IMR-90 (cell line): ENCODE measurements around the gene ABCA10. TPM values are rescaled to one million over a fixed set of nuclear protein-coding genes. Genes with fewer than 3 reads are reported as not detected.

Experiments used
- ATAC-seq: fragments of 200-7000 bp; cut with Tn5 transposase; 2 replicates; pipeline ENCODE4 v1.9.1; 2020; ENCODE audit warnings: low read depth, mild to moderate bottlenecking, moderate library complexity
- BruUV-seq: library from RNA; stranded (reverse); fragments of 400-500 nt; replicated peaks from 2 replicates; lab custom pipeline; 2021; lab: Mats Ljungman, UMichigan
- CTCF ChIA-PET: fragments of 300-600 bp; formaldehyde crosslinking; extraction: SDS; loops from one replicate; lab custom pipeline; 2021; ENCODE audit warnings: antibody characterized with exemption; lab: Yijun Ruan, JAX
- POLR2A ChIA-PET: fragments of 300-600 bp; sonication (Branson Sonifier 250); formaldehyde crosslinking; loops from one replicate; lab custom pipeline; 2022; ENCODE audit warnings: antibody characterized with exemption; ENCODE audit not compliant: unreplicated experiment; lab: Charles Lee
- DNase-seq: peaks from one replicate; pipeline ENCODE4 v3.0.0; 2013
- H2AFZ ChIP-seq: replicated peaks from 2 replicates; pipeline ENCODE3; 2013; ENCODE audit warnings: low read length, mild to moderate bottlenecking; ENCODE audit not compliant: poor library complexity
- H2AK5ac ChIP-seq: 2 replicates; pipeline ENCODE4 v1.6.1; 2013; ENCODE audit warnings: low read depth, low read length, inconsistent platforms
- H2AK9ac ChIP-seq: replicated peaks from 2 replicates; pipeline ENCODE3; 2013; ENCODE audit warnings: mild to moderate bottlenecking, low read depth, low read length, moderate library complexity; ENCODE audit not compliant: poor library complexity
- H2BK120ac ChIP-seq: 2 replicates; pipeline ENCODE4 v1.6.1; 2013; ENCODE audit warnings: low read depth, low read length, inconsistent platforms
- H2BK15ac ChIP-seq: 3 replicates; pipeline ENCODE4 v1.6.1; 2013; ENCODE audit warnings: low read depth, low read length, inconsistent platforms
- H2BK20ac ChIP-seq: 2 replicates; pipeline ENCODE4 v1.6.1; 2013; ENCODE audit warnings: low read depth, mild to moderate bottlenecking, inconsistent platforms, low read length, moderate library complexity
- H2BK5ac ChIP-seq: 2 replicates; pipeline ENCODE4 v1.6.1; 2013; ENCODE audit warnings: mild to moderate bottlenecking, low read depth, low read length, inconsistent platforms; ENCODE audit not compliant: poor library complexity, severe bottlenecking
- H3K14ac ChIP-seq: replicated peaks from 2 replicates; pipeline ENCODE4 v1.6.1; 2013; ENCODE audit warnings: low read depth, low read length, inconsistent platforms
- H3K18ac ChIP-seq: 2 replicates; pipeline ENCODE4 v1.6.1; 2013; ENCODE audit warnings: low read depth, low read length, control low read depth
- H3K23ac ChIP-seq: 2 replicates; pipeline ENCODE4 v1.6.1; 2013; ENCODE audit warnings: low read depth, low read length, inconsistent platforms
- H3K27ac ChIP-seq: 2 replicates; pipeline ENCODE4 v1.5.1; 2013; ENCODE audit warnings: mild to moderate bottlenecking, control low read depth, low read length; ENCODE audit not compliant: insufficient read depth
- H3K27me3 ChIP-seq: 2 replicates; pipeline ENCODE4 v1.6.1; 2013; ENCODE audit warnings: low read length; ENCODE audit not compliant: control insufficient read depth, insufficient read depth
- H3K36me3 ChIP-seq: 2 replicates; pipeline ENCODE4 v1.6.1; 2013; ENCODE audit warnings: low read length, mixed read lengths; ENCODE audit not compliant: control insufficient read depth, insufficient read depth
- H3K4ac ChIP-seq: 2 replicates; pipeline ENCODE4 v1.6.1; 2013; ENCODE audit warnings: low read depth, low read length, inconsistent platforms
- H3K4me1 ChIP-seq: 2 replicates; pipeline ENCODE4 v1.6.1; 2013; ENCODE audit warnings: low read length, mixed read lengths; ENCODE audit not compliant: control insufficient read depth, insufficient read depth
- H3K4me2 ChIP-seq: 2 replicates; pipeline ENCODE4 v1.6.1; 2013; ENCODE audit warnings: low read depth, mild to moderate bottlenecking, control low read depth, low read length, moderate library complexity
- H3K4me3 ChIP-seq: 2 replicates; pipeline ENCODE4 v1.5.1; 2013; ENCODE audit warnings: low read depth, mild to moderate bottlenecking, control low read depth, low read length, moderate library complexity; ENCODE audit not compliant: insufficient read depth
- H3K56ac ChIP-seq: 2 replicates; pipeline ENCODE4 v1.6.1; 2013; ENCODE audit warnings: low read length, inconsistent platforms; ENCODE audit not compliant: insufficient read depth; ENCODE audit errors: extremely low read depth
- H3K79me1 ChIP-seq, 2 experiments: 2 replicates each; pipeline ENCODE4 v1.6.1; 2013; ENCODE audit warnings: low read length in 2 of 2, inconsistent platforms in 1 of 2, low read depth in 1 of 2
- H3K9ac ChIP-seq: 2 replicates; pipeline ENCODE4 v1.6.1; 2013; ENCODE audit warnings: low read depth, low read length, control low read depth
- H3K9me1 ChIP-seq: 2 replicates; pipeline ENCODE4 v1.6.1; 2013; ENCODE audit warnings: low read length, inconsistent platforms; ENCODE audit not compliant: insufficient read depth
- H3K9me3 ChIP-seq: 2 replicates; pipeline ENCODE4 v1.6.1; 2013; ENCODE audit warnings: low read length; ENCODE audit not compliant: control insufficient read depth, insufficient read depth
- H4K20me1 ChIP-seq: 2 replicates; pipeline ENCODE4 v1.6.1; 2013; ENCODE audit warnings: low read length, inconsistent platforms; ENCODE audit not compliant: insufficient read depth
- H4K5ac ChIP-seq: 2 replicates; pipeline ENCODE4 v1.6.1; 2013; ENCODE audit warnings: mild to moderate bottlenecking, low read depth, low read length, control low read depth
- H4K8ac ChIP-seq, 2 experiments: 2 replicates each; pipeline ENCODE4 v1.6.1; 2013; ENCODE audit warnings: low read depth in 2 of 2, low read length in 2 of 2, control low read depth in 1 of 2, inconsistent platforms in 1 of 2
- H4K91ac ChIP-seq: 2 replicates; pipeline ENCODE4 v1.6.1; 2013; ENCODE audit warnings: low read depth, low read length, inconsistent platforms; ENCODE audit not compliant: insufficient read depth
- BHLHE40 ChIP-seq: fragments of 150-350 bp; IDR thresholded peaks from 2 replicates; pipeline ENCODE4 v1.6.1; 2016; ENCODE audit warnings: mild to moderate bottlenecking, low read depth, low read length
- CEBPB ChIP-seq: IDR thresholded peaks from 2 replicates; pipeline ENCODE4 v1.6.1; 2012; ENCODE audit warnings: low read depth, low read length, improper control_type of control experiment
- CHD1 ChIP-seq: IDR thresholded peaks from 2 replicates; pipeline ENCODE4 v1.6.1; 2012; ENCODE audit warnings: low read depth, low read length, improper control_type of control experiment
- FOS ChIP-seq: fragments of 150-350 bp; IDR thresholded peaks from 2 replicates; pipeline ENCODE4 v1.6.1; 2016; ENCODE audit warnings: low read depth, low read length
- MAFK ChIP-seq: IDR thresholded peaks from 2 replicates; pipeline ENCODE4 v1.6.1; 2012; ENCODE audit warnings: low read depth, low read length, improper control_type of control experiment
- MAZ ChIP-seq: IDR thresholded peaks from 2 replicates; pipeline ENCODE4 v1.6.1; 2012; ENCODE audit warnings: low read depth, mild to moderate bottlenecking, low read length, improper control_type of control experiment, moderate library complexity, borderline replicate concordance
- MXI1 ChIP-seq: IDR thresholded peaks from 2 replicates; pipeline ENCODE4 v1.6.1; 2012; ENCODE audit warnings: low read depth, mild to moderate bottlenecking, low read length, moderate library complexity, borderline replicate concordance
- NFE2L2 ChIP-seq: fragments of 150-350 bp; IDR thresholded peaks from 2 replicates; pipeline ENCODE4 v1.6.1; 2016; ENCODE audit warnings: low read depth, mild to moderate bottlenecking, low read length
- POLR2A ChIP-seq: IDR thresholded peaks from 2 replicates; pipeline ENCODE4 v1.6.1; 2012; ENCODE audit warnings: mild to moderate bottlenecking, low read depth, low read length
- RAD21 ChIP-seq: IDR thresholded peaks from 2 replicates; pipeline ENCODE4 v1.6.1; 2012; ENCODE audit warnings: low read length, improper control_type of control experiment
- RCOR1 ChIP-seq: IDR thresholded peaks from 2 replicates; pipeline ENCODE4 v1.6.1; 2012; ENCODE audit warnings: mild to moderate bottlenecking, low read length, improper control_type of control experiment; ENCODE audit not compliant: insufficient replicate concordance
- RFX5 ChIP-seq: IDR thresholded peaks from 2 replicates; pipeline ENCODE4 v1.8.0; 2012; ENCODE audit warnings: low read depth, mild to moderate bottlenecking, low read length, moderate library complexity
- SMC3 ChIP-seq: fragments of 150-350 bp; IDR thresholded peaks from 2 replicates; pipeline ENCODE4 v1.6.1; 2016; ENCODE audit warnings: low read depth, mild to moderate bottlenecking, antibody characterized with exemption, low read length, moderate library complexity
- WGBS, 2 experiments: methylation state at CpG; one replicate each; pipeline versions ENCODE4 v1.1.5 to v1.1.7; 2013; ENCODE audit warnings: missing lambda C conversion rate in 2 of 2; ENCODE audit not compliant: insufficient read length in 1 of 2; ENCODE audit errors: extremely low coverage in 2 of 2; 5-methylcytosine and 5-hydroxymethylcytosine counted together
- dilution Hi-C: fragments of 300-500 bp; cut with HindIII; formaldehyde crosslinking; loops from one replicate; pipeline ENCODE4 v1.14.3; 2018; ENCODE audit warnings: low sequenced_read_pairs; ENCODE audit not compliant: unreplicated experiment
- in situ Hi-C: fragments of 300-500 bp; cut with MboI; formaldehyde crosslinking; loops from 3 replicates; pipeline ENCODE4 v1.14.3; 2019; ENCODE audit warnings: low sequenced_read_pairs, inconsistent platforms, mixed read lengths
- intact Hi-C: fragments of 100-400 bp; cut with micrococcal nuclease; formaldehyde crosslinking; loops from 2 replicates; pipeline ENCODE4 v1.10.0; 2022
- polyA plus RNA-seq, 3 experiments: library from polyadenylated mRNA; depleted of rRNA; stranded (reverse); fragments of >200 nt; gene quantifications; 2 replicates each; pipeline ENCODE4 v1.2.3, GENCODE V29; 2012; ENCODE audit warnings: low replicate concordance in 1 of 3
- total RNA-seq: library from RNA; depleted of rRNA; stranded (reverse); fragments of >200 nt; gene quantifications from 2 replicates; pipeline ENCODE4 v1.2.3, GENCODE V29; 2012
- TF ChIP-seq, protein P1 (sequence below): fragments of 150-350 bp; IDR thresholded peaks from 2 replicates; pipeline ENCODE4 v1.6.1; 2016; ENCODE audit warnings: low read depth, mild to moderate bottlenecking, low read length, moderate library complexity, borderline replicate concordance
- TF ChIP-seq, protein P2 (sequence below): fragments of 150-350 bp; IDR thresholded peaks from 2 replicates; pipeline ENCODE4 v1.6.1; 2017; ENCODE audit warnings: mild to moderate bottlenecking, antibody characterized with exemption, low read length, low read depth
- TF ChIP-seq, protein P3 (sequence below): conservative IDR thresholded peaks from 2 replicates; pipeline ENCODE4 v1.5.1; 2012; ENCODE audit warnings: mild to moderate bottlenecking, low read depth, low read length, improper control_type of control experiment

ABCA10 gene
- total and polyA plus RNA-seq, 2 of the 4 experiments (the other 2 are of a cell fraction), result under 0.01 to 0.03 TPM

DNA sequence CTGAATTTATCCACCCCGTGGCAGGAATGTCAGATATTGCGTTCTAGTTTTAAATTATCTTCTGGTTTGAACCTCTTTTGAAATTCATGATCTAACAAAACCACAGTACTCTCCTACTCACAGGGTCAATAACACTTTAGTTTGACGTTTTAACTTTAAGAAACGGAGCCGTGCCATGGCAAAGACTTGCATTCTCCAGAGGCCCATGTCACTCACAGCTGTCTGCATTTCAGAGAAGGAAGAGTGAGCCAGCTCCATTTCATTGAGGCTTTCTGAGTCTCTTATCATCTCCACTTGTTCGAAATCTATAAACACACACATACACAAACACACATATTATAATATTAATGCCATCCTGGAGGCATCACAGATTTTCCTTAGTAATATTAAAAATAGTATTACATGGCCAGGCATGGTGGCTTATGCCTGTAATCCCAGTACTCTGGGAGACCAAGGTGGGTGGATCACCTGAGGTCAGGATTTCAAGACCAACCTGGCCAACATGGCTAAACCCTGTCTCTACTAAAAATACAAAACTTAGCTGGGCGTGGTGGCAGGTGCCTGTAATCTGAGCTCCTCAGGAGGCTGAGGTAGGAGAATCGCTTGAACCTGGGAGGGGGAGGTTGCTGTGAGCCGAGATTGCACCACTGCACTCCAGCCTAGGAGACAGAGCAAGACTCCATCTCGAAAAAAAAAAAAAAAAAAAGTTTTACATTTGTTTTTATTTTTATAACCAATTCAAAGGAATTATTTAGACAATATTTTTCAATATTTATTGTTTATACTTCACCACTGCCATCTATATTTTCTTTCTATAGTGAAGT lies 122.5 kb downstream of the ABCA10 start:
- ChIA-PET POLR2A (no interaction called here), CTCF (no interaction called here)
- no peak overlapping the region for H3K4me2 ChIP-seq
- no peaks in the 10 kb centered on the region for H3K27me3 ChIP-seq
- H4K5ac ChIP-seq, result no peak overlapping the region
- H3K56ac ChIP-seq, result no peak overlapping the region
- H3K4me3 ChIP-seq, result no peak overlapping the region
- no TSS peak for BruUV-seq
- no peak overlapping the region for H3K27ac ChIP-seq
- ATAC-seq, result no peak
- no peak for DNase-seq
- no peak overlapping the region for H2AK5ac ChIP-seq
- H2AFZ ChIP-seq, result no peak overlapping the region
- no peaks in the 10 kb centered on the region for H3K79me1 ChIP-seq
- no peak overlapping the region for H2BK120ac ChIP-seq
- intact Hi-C loops, result no loop called here
- H2BK5ac ChIP-seq, result no peak overlapping the region
- no peak overlapping the region for H2BK15ac ChIP-seq
- H2BK20ac ChIP-seq, result no peak overlapping the region
- H4K91ac ChIP-seq, result no peak overlapping the region
- H3K9me3 ChIP-seq, result no peaks in the 10 kb centered on the region
- H3K9ac ChIP-seq, result no peak overlapping the region
- WGBS, 2 experiments, result 92 to 100% methylated on average over 1 to 2 of the region's 10 CpGs
- H4K20me1 ChIP-seq, result no peaks in the 10 kb centered on the region
- dilution Hi-C loops, result no loop called here
- H3K18ac ChIP-seq, result no peak overlapping the region
- H3K36me3 ChIP-seq, result no peaks in the 10 kb centered on the region
- H2AK9ac ChIP-seq, result no peak overlapping the region
- TF ChIP-seq CEBPB, result no peak
- TF ChIP-seq RAD21, result no peak
- TF ChIP-seq POLR2A, result no peak
- no peak for TF ChIP-seq MAZ
- TF ChIP-seq, protein P1, sequence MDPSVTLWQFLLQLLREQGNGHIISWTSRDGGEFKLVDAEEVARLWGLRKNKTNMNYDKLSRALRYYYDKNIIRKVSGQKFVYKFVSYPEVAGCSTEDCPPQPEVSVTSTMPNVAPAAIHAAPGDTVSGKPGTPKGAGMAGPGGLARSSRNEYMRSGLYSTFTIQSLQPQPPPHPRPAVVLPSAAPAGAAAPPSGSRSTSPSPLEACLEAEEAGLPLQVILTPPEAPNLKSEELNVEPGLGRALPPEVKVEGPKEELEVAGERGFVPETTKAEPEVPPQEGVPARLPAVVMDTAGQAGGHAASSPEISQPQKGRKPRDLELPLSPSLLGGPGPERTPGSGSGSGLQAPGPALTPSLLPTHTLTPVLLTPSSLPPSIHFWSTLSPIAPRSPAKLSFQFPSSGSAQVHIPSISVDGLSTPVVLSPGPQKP, result no peak
- TF ChIP-seq, protein P2, sequence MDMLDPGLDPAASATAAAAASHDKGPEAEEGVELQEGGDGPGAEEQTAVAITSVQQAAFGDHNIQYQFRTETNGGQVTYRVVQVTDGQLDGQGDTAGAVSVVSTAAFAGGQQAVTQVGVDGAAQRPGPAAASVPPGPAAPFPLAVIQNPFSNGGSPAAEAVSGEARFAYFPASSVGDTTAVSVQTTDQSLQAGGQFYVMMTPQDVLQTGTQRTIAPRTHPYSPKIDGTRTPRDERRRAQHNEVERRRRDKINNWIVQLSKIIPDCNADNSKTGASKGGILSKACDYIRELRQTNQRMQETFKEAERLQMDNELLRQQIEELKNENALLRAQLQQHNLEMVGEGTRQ, result no peak
- TF ChIP-seq NFE2L2, result no peak
- no peak for TF ChIP-seq MXI1
- TF ChIP-seq MAFK, result no peak
- TF ChIP-seq, protein P3, sequence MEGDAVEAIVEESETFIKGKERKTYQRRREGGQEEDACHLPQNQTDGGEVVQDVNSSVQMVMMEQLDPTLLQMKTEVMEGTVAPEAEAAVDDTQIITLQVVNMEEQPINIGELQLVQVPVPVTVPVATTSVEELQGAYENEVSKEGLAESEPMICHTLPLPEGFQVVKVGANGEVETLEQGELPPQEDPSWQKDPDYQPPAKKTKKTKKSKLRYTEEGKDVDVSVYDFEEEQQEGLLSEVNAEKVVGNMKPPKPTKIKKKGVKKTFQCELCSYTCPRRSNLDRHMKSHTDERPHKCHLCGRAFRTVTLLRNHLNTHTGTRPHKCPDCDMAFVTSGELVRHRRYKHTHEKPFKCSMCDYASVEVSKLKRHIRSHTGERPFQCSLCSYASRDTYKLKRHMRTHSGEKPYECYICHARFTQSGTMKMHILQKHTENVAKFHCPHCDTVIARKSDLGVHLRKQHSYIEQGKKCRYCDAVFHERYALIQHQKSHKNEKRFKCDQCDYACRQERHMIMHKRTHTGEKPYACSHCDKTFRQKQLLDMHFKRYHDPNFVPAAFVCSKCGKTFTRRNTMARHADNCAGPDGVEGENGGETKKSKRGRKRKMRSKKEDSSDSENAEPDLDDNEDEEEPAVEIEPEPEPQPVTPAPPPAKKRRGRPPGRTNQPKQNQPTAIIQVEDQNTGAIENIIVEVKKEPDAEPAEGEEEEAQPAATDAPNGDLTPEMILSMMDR, result no peak
- TF ChIP-seq BHLHE40, result no peak
- no peak for TF ChIP-seq SMC3
- TF ChIP-seq RFX5, result no peak
- no peak for TF ChIP-seq CHD1
- no peak for TF ChIP-seq FOS
- TF ChIP-seq RCOR1, result no peak
- no peak overlapping the region for H3K4ac ChIP-seq
- H3K23ac ChIP-seq, result no peak overlapping the region
- in situ Hi-C loops, result no loop called here
- H3K4me1 ChIP-seq, result no peaks in the 10 kb centered on the region
- H4K8ac ChIP-seq, result no peak overlapping the region
- H3K14ac ChIP-seq, result no peak overlapping the region
- no peaks in the 10 kb centered on the region for H3K9me1 ChIP-seq
